OCI-LY7 (cell line): ENCODE data around the gene SH3BGRL3. TPM values are rescaled to one million over a fixed set of nuclear protein-coding genes. Genes with fewer than 3 reads are reported as not detected.

Experiments
- BruUV-seq: library from RNA; stranded (reverse); fragments of 400-500 nt; replicated peaks from 2 replicates; lab custom pipeline; 2021; lab: Mats Ljungman, UMichigan
- CTCF ChIA-PET: fragments of 300-600 bp; sonication (Branson Sonifier 250); formaldehyde crosslinking; loops from one replicate; lab custom pipeline; 2022; ENCODE audit warnings: antibody characterized with exemption; ENCODE audit not compliant: unreplicated experiment; lab: Charles Lee
- POLR2A ChIA-PET: fragments of 300-600 bp; sonication (Branson Sonifier 250); formaldehyde crosslinking; loops from one replicate; lab custom pipeline; 2022; ENCODE audit warnings: antibody characterized with exemption; lab: Charles Lee
- DNase-seq: peaks from one replicate; pipeline ENCODE4 v3.0.0-alpha.2; 2015; ENCODE audit warnings: low spot score
- H2AFZ ChIP-seq: fragments of 200-600 bp; sonication (generic), shearing (Covaris generic); 2 replicates; pipeline ENCODE4 v1.6.1; 2014; ENCODE audit warnings: mild to moderate bottlenecking, antibody characterized with exemption, low read length, moderate library complexity
- H3K27ac ChIP-seq: fragments of 200-600 bp; sonication (generic); 2 replicates; pipeline ENCODE4 v1.5.1; 2014; ENCODE audit warnings: mixed run types, low read depth, mild to moderate bottlenecking, moderate library complexity, low read length, inconsistent platforms; ENCODE audit not compliant: poor library complexity, severe bottlenecking
- H3K36me3 ChIP-seq: fragments of 200-600 bp; sonication (generic); 2 replicates; pipeline ENCODE4 v1.6.1; 2014; ENCODE audit warnings: mild to moderate bottlenecking, antibody characterized with exemption, low read length, moderate library complexity, mixed read lengths; ENCODE audit not compliant: insufficient read depth
- H3K4me1 ChIP-seq: fragments of 200-600 bp; sonication (generic); 2 replicates; pipeline ENCODE4 v1.5.1; 2014; ENCODE audit warnings: mild to moderate bottlenecking, low read length; ENCODE audit not compliant: insufficient read depth, poor library complexity, severe bottlenecking
- H3K4me2 ChIP-seq: fragments of 200-600 bp; sonication (generic); 2 replicates; pipeline ENCODE4 v1.6.1; 2014; ENCODE audit warnings: mild to moderate bottlenecking, low read length
- H3K4me3 ChIP-seq: fragments of 200-600 bp; sonication (generic); 2 replicates; pipeline ENCODE4 v1.5.1; 2014; ENCODE audit warnings: mild to moderate bottlenecking, low read depth, low read length; ENCODE audit not compliant: poor library complexity, severe bottlenecking
- H3K79me2 ChIP-seq: fragments of 200-600 bp; sonication (generic); 2 replicates; pipeline ENCODE4 v1.6.1; 2016; ENCODE audit warnings: low read depth, mild to moderate bottlenecking, low read length, moderate library complexity, mixed read lengths; ENCODE audit not compliant: insufficient read depth
- H3K9me2 ChIP-seq: fragments of 200-600 bp; sonication (generic); 2 replicates; pipeline ENCODE4 v1.6.1; 2016; ENCODE audit warnings: mild to moderate bottlenecking, low read length, mixed read lengths; ENCODE audit not compliant: insufficient read depth
- H3K9me3 ChIP-seq: fragments of 200-600 bp; sonication (generic); 2 replicates; pipeline ENCODE4 v1.6.1; 2014; ENCODE audit warnings: mild to moderate bottlenecking, mixed run types, low read length, mixed read lengths
- H4K20me1 ChIP-seq: fragments of 200-600 bp; sonication (generic); 2 replicates; pipeline ENCODE4 v1.6.1; 2014; ENCODE audit warnings: mild to moderate bottlenecking, antibody characterized with exemption, low read length, moderate library complexity, mixed read lengths; ENCODE audit not compliant: insufficient read depth
- CTCF ChIP-seq: fragments of 200-600 bp; sonication (generic); conservative IDR thresholded peaks from 2 replicates; pipeline ENCODE4 v1.5.1; 2014; ENCODE audit warnings: mild to moderate bottlenecking, antibody characterized with exemption, low read length, moderate library complexity, mixed read lengths
- EZH2phosphoT487 ChIP-seq: fragments of 200-600 bp; sonication (generic); IDR thresholded peaks from 2 replicates; pipeline ENCODE4 v1.6.1; 2018; ENCODE audit warnings: low read depth, borderline replicate concordance, mild to moderate bottlenecking, mixed run types, antibody characterized with exemption, low read length, moderate library complexity, mixed read lengths
- intact Hi-C: fragments of 100-400 bp; cut with micrococcal nuclease; formaldehyde crosslinking; loops from one replicate; pipeline ENCODE4 v1.10.0; 2022; ENCODE audit not compliant: unreplicated experiment
- total RNA-seq, 2 experiments: library from RNA; depleted of rRNA in 1 of 2; stranded (reverse); fragments of >200 nt in 1 of 2; shearing (Covaris generic) in 1 of 2; gene quantifications; 2 replicates each; pipeline ENCODE4 v1.2.3, GENCODE V29; 2014 to 2022

Gene SH3BGRL3
- total RNA-seq, 2 experiments from 2014 or later, result 25.3 to 60.9 TPM

- BruUV-seq, result TSS peak; percentile 88
- no peaks in the 10 kb centered on the region for H3K9me2 ChIP-seq
- peaks cover 88% of the 10 kb centered on the region for H3K4me1 ChIP-seq
- no peaks in the 10 kb centered on the region for H3K79me2 ChIP-seq
- H3K4me2 ChIP-seq, result peak overlapping the region; percentile 81
- ChIA-PET CTCF (interaction anchor here (0.9 to 3.0 kb wide), 7 partner anchors 20 to 73 kb away, joined by 3 to 30 read pairs (median 15); partner anchors contain the start of gene CD52), POLR2A (interaction anchor here (1.7 to 11.0 kb wide), 4 partner anchors 12 to 77 kb away, joined by 4 to 273 read pairs (median 60); partner anchors contain the start of genes CD52 and UBXN11)
- H3K36me3 ChIP-seq, result peaks cover 16% of the 10 kb centered on the region
- peak overlapping the region; percentile 47 for H3K4me3 ChIP-seq
- no peak overlapping the region for H2AFZ ChIP-seq
- no peaks in the 10 kb centered on the region for H3K9me3 ChIP-seq
- intact Hi-C loops, result loop anchor here (5.0 kb wide), 1 partner anchor 184 kb away; the partner anchor contains the start of gene HMGN2
- no peaks in the 10 kb centered on the region for H4K20me1 ChIP-seq
- peak overlapping the region; percentile 98 for H3K27ac ChIP-seq
- DNase-seq, result peak; percentile 30
- TF ChIP-seq CTCF (no peak), EZH2phosphoT487 (no peak)
Measured at GRCh38 chr1:26287811-26288210, 7.9 kb downstream of the SH3BGRL3 start.

- peak overlapping the region; percentile 81 for H3K4me2 ChIP-seq
- peaks cover 22% of the 10 kb centered on the region for H3K36me3 ChIP-seq
- no peaks in the 10 kb centered on the region for H3K79me2 ChIP-seq
- peak overlapping the region; percentile 47 for H3K4me3 ChIP-seq
- peaks cover 92% of the 10 kb centered on the region for H3K4me1 ChIP-seq
- POLR2A ChIA-PET, result interaction anchor here (0.6 to 11.0 kb wide), 9 partner anchors 8 to 1955 kb away, joined by 3 to 273 read pairs (median 4); partner anchors contain the start of genes CD52, SH3BGRL3 and UBXN11
- no peaks in the 10 kb centered on the region for H3K9me2 ChIP-seq
- TF ChIP-seq EZH2phosphoT487 (no peak), CTCF (no peak)
- H3K9me3 ChIP-seq, result no peaks in the 10 kb centered on the region
- H3K27ac ChIP-seq, result peak overlapping the region; percentile 98
- H2AFZ ChIP-seq, result no peak overlapping the region
- no peaks in the 10 kb centered on the region for H4K20me1 ChIP-seq
- peak; percentile 83 for DNase-seq
- intact Hi-C loops, result loop anchor here (5.0 kb wide), 1 partner anchor 184 kb away; the partner anchor contains the start of gene HMGN2
- no TSS peak for BruUV-seq
- CTCF ChIA-PET, result interaction anchor here (0.7 to 3.0 kb wide), 9 partner anchors 9 to 72 kb away, joined by 3 to 30 read pairs (median 5); partner anchors contain the start of genes CD52 and SH3BGRL3
Measured at GRCh38 chr1:26288311-26288941, 8.5 kb downstream of the SH3BGRL3 start.
